ENCODE measurements around the gene GPN3.

Gene GPN3

DNA sequence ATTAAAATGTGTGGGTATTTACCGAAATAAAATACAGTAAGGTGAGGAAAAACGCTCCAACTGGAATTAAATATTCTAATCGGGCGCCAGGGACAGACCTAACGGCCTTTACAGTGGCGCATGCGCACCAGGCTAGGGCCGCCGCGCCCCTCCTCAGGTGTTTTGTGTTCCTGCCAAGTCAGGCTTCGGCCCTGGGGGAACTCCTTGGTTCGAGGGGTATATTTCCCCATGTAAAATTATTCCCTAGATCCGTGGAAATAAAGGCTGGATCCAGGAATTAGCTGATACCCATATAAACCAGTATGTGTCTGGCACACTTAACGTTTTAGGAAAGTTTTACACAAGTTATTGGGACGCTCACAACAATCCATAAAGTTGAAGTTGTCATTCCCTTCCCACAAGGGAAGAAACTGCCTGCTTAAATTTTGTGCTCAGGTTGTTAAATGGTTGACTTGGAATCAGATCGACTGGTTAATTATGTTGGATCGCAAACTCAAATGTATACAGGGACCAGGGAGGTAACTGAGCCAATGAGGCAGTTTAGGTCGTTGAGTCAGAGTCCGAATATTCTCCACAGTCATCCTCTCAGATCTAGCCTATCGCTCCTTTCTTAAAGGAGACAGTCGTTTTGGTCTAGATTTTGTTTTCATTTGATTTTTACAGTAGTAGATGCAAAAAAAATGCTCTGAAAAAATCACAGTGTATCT is 63.9 kb downstream of the GPN3 start:
- TF ChIP-seq, protein P1, sequence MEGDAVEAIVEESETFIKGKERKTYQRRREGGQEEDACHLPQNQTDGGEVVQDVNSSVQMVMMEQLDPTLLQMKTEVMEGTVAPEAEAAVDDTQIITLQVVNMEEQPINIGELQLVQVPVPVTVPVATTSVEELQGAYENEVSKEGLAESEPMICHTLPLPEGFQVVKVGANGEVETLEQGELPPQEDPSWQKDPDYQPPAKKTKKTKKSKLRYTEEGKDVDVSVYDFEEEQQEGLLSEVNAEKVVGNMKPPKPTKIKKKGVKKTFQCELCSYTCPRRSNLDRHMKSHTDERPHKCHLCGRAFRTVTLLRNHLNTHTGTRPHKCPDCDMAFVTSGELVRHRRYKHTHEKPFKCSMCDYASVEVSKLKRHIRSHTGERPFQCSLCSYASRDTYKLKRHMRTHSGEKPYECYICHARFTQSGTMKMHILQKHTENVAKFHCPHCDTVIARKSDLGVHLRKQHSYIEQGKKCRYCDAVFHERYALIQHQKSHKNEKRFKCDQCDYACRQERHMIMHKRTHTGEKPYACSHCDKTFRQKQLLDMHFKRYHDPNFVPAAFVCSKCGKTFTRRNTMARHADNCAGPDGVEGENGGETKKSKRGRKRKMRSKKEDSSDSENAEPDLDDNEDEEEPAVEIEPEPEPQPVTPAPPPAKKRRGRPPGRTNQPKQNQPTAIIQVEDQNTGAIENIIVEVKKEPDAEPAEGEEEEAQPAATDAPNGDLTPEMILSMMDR (IDR thresholded peaks at IDR 0.05; ENCODE audit: extremely low read depth, missing control alignments): no peak
- peak; percentile 87 for DNase-seq (ENCODE audit: low spot score)

DNA sequence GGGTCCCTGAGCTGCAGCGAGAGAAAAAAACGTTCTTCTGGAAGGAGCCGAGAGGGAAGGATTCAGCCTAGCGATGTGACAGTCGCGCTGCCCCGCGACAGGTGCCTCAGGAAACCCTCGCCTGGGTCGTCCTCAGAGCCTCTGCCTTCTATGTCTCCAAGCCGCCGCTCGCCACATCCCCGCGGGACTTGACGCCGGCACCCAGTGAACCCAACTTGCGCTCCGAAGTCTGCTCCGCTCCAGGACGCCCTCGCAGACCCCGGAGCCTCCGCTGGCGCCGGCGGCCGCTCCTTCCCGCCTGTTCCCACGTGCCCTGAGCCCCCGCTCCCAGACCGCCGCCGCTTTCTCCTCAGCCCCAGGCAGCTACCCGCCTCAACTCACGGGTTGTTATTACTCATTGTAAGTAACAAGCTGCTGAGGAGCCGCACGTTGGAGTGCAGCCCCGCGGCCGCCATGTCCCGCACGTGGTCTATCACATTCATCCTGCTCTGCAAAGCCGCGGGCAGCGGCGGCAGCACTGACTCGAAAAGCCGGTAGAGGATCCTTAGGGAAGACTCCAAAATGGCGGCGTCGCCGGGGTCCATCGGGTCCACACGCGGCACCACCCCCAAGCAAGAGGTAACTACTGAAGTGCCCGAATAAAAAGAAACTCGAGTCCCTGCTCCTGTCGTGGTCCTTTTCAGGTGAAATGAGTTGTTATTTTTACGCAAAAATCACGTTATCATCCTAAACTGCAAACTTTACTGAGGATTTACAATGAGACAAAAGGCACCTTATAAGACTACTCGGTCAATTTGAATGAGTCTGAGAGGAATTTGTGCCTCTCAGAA is 64.7 kb downstream of the GPN3 start, which contains the start of gene ANAPC7:
ANAPC7 (minus strand) TSS at position 563 of the 830 bp plus-strand sequence; CDS start at position 482, 81 bp downstream.
- peak; percentile 92 for DNase-seq (ENCODE audit: low spot score)
- TF ChIP-seq, protein P1 (IDR thresholded peaks at IDR 0.05; ENCODE audit: extremely low read depth, missing control alignments): no peak
